Mammary epithelial cell (primary cell): Measurements from ENCODE around the gene MLH3.

Source experiments
- CTCF ChIP-seq, 2 donors: IDR thresholded peaks in 1 of 2; conservative IDR thresholded peaks in 1 of 2; 2 replicates each; pipeline ENCODE4 v1.5.1; 2011 to 2012; ENCODE audit warnings: inconsistent platforms in 2 of 2, low read length in 2 of 2, mild to moderate bottlenecking in 2 of 2, control low read depth in 1 of 2, low read depth in 1 of 2; ENCODE audit not compliant: insufficient read depth in 1 of 2; ENCODE audit errors: extremely low read depth in 1 of 2
- EZH2 ChIP-seq: IDR thresholded peaks from 2 replicates; pipeline ENCODE4 v1.6.1; 2012; ENCODE audit warnings: low read length, inconsistent platforms, borderline replicate concordance

- TF ChIP-seq CTCF (conservative IDR thresholded peaks at IDR 0.05 in 1 of 2, IDR thresholded peaks at IDR 0.05 in 1 of 2; ENCODE audit: extremely low read depth in 1 of 2, insufficient read depth in 1 of 2, low read depth in 1 of 2, low read length in 2 of 2) (no peak), EZH2 (no peak)
These were observed 47.8 kb downstream of the MLH3 start for GRCh38 chr14:75003250-75004027.
